D341Med (cell line): Measurements from ENCODE around the gene CXCR3.
"Not testable (repeated sequence)": the region's sequence is repeated elsewhere in the genome, so short reads cannot be mapped to it uniquely, and the experiment has no call there.

Experiments
- DNase-seq: peaks from one replicate; pipeline ENCODE4 v3.0.0; 2012; ENCODE audit warnings: low spot score

The CXCR3 gene

DNA sequence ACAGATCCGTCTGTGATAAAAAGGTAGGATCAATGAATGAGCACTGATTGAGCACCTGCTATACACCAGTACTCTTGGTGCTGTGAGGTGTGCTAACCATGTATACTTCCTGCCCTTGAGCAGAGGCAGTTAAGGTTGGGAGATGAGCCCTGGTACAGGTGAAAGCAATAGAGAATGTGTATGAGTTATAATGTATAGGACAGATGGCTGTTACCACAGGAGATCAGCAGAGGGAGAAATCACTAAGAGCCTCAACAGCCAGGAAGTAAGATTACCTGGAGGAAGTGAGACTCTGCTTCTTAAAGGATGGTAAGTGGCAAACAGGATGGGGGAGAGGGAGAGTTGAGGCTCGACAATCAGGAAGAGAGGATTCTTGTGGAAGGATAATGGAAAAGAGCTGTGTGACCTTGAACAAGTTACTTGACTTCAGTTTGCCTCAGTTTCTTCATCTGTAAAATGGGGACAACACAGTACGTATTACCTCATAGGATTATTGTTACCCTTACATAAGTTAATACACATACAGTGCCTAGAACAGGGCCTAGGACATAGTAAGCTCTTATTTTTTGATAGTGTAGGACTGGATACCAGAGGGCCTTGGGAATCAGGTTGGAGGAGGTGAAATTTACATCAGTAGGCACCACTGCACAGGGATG, 9.1 kb downstream of the CXCR3 start:
- no peak for DNase-seq

DNA sequence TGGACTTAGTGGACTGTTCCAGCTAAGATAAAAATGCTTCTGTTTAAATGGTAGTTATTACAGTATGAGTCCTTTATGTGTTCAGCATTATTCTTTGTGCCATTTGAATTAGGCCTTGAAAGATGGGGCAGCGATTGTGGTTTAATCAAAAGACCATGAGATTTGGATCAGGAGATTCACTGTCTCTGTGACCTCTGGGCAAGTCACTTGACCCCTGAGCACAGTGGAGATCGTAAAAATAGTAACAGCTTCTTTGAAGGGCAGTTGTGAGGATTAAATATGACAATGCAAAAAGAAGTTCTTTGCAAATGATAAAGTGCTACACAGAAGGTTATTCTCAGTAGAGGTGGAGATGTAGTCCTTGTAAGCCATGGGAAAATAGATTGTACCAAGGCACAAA, 10.8 kb downstream of the CXCR3 start:
- no peak for DNase-seq

DNA sequence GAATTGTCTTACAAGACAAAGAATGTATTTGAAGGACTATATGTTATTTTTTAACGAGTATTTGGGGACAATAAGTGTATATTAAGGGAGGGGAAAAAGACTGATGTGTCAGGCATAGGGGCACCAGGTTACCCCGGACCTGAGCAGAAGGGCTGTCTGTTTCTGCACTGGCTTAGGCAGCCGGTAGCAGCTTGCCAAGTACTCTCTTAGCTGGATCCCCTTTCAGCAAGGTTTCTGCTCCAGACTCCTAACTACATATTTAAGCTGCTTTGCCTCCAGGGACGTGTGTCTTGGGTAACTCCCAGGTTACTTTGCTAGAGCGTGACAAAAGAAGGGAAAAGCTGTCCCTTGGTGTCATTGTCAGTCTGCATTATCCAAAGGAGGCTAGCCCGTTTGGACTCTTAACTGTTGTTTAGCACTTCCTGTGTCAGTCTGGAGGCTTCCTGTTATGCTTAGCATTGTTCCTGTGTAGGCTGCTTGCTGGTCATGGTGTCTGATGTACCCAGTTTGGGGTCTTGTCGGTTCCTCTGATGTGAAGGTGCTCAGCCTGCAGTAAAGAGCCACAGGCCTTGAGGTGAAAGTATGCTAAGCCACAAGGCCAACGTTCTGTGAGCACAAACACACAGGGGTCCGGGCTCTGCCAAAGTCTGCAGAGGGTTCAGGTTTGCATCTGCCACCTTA, 11.6 kb downstream of the CXCR3 start:
- peak; percentile 62 for DNase-seq

DNA sequence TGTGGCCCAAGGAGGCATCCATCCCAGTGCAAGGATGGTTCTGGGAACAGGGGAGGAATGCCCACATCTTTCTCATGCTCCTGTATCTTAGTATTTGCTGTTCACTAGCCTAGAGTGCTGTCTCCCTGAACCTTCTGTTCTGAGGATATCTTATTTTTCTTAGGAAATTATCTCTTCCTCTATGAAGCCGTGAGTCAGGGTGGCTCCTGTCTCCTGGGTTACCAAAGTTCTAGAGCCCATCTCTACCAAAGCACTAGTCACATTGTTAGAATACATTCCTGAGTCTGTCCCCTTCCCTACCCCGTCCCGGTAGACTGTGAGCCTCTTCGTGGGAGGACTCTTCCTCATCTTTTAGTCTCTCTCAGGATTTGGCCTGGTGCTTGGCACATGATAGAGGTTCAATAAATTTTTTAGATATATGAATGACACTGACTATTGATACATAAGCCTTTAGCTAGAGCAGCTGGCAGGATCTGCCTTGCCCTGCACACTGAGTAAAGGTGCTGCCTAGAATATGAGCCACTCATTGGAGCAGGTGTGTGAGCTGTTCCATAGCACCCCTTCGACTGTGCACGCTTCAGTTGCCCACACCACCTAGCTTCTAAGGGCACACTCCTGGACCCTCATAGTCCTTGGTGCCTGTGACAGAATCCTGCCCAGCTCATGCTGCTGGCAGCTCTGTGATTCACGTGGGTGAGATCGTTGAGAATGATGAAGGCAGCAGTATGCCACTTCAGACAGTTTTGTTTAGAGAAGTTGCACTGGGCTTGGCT, 13.3 kb downstream of the CXCR3 start:
- DNase-seq: no peak

DNA sequence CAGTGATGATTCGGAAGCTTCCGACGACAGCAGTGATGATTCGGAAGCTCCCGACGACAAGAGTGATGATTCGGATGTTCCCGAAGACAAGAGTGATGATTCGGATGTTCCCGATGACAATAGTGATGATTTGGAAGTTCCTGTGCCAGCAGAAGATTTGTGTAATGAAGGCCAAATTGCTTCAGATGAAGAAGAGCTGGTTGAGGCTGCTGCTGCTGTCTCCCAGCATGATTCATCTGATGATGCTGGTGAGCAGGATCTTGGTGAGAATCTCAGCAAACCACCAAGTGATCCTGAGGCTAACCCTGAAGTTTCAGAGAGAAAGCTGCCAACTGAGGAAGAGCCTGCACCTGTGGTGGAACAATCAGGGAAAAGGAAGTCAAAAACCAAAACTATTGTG, 14.2 kb downstream of the CXCR3 start:
- DNase-seq: no peak

DNA sequence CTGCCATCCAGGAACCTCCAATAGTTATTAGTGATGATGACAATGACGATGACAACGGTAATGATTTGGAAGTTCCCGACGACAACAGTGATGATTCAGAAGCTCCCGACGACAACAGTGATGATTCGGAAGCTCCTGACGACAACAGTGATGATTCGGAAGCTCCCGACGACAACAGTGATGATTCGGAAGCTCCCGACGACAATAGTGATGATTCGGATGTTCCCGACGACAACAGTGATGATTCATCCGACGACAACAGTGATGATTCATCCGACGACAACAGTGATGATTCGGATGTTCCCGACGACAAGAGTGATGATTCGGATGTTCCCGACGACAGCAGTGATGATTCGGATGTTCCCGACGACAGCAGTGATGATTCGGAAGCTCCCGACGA, 14.7 kb downstream of the CXCR3 start:
- no peak for DNase-seq

DNA sequence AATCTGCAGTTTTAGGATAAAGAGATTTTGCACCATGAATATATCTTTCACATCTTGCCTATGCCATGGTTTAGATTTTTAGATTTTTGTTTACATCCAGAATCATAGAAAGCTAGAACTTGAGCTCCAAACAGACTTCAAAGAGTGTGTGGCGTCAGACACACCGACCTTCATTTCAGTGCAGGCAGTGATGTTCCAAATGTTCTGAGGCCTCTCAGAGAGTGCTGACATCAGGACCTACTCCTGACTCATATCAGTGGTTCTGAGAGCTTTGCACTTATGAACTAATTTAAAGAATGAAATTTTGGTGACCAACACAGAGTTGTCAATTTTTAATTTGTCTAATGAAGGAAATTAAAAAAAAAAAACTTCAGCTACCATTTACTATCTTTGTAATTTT, 18.3 kb downstream of the CXCR3 start:
- DNase-seq: no peak

DNA sequence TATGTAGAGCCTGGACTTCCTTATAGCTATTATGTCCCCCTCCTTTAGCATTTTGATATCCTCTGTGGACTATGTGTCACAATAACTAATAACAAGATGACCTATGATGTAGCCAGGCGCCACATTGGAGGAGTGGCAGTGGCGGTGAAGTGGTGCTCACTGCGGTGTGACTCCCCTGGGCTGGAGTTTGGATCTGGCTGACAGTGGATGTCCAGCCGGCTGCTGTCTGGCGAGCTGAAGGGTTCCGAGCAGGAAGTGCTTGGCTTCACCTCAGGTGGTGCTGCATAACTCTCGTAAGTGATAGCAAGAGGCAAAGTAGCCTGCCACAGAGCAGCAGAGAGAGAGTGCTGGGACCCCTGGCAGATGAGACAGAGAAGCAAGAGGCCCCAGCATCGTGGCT, 25.1 kb downstream of the CXCR3 start:
- DNase-seq: not testable (repeated sequence)

DNA sequence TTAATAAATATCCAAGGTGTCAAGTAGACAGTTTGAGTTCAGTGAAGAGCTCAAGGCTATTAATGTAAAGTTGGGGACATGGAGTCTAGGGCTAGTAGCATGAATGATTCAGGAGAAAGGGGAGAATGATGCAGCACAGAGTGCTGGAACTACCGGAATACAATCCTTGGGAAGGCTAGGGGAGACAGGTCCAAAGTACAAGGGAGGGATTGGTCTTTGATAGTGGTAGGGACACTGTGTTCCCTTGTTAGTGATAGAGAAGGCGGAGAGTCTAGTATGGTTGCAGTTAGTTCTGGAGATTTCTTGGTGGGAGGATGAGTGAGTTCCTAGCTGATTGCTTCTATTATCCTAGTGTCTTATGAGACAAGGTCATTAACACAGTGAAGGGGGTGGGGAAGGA, 31.4 kb downstream of the CXCR3 start:
- no peak for DNase-seq

DNA sequence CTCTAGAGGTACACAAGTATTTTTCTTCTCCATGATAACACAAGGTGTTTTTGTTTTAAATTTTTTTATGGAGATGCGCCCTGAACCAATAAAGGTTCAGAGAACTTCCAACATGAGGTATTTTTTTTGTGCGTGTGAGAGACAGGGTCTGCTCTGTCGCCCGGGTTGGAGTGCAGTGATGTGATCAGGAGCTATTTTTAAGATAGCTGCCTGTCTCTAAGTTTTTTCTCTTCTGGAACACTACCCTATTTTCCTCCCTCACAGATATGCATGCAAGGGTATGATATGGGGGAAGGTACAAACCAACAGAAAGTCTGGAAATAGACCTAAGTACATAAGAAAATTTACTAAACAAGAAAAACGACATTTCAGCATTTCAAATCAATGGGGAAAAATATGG, 37.1 kb downstream of the CXCR3 start:
- no peak for DNase-seq

DNA sequence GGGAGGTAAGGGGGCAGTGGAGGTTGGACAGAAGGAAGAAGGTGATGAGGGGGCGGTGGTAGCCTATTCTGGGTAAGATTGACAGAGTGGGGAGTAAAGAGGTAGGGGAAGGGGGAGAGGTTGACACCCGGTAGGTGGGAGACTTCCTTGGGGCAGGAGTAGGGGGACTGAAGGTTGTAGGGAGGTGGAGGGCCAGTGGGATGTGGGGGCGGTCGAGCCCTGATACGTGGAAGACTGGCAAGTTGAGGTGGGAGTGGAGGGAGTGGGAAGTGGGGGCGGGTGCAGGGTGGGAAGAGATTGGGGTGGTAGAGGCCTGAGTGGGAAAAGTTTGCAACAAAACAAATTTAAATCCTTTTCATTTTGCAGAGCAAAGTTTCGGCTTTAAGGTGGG, 38.3 kb downstream of the CXCR3 start:
- no peak for DNase-seq

DNA sequence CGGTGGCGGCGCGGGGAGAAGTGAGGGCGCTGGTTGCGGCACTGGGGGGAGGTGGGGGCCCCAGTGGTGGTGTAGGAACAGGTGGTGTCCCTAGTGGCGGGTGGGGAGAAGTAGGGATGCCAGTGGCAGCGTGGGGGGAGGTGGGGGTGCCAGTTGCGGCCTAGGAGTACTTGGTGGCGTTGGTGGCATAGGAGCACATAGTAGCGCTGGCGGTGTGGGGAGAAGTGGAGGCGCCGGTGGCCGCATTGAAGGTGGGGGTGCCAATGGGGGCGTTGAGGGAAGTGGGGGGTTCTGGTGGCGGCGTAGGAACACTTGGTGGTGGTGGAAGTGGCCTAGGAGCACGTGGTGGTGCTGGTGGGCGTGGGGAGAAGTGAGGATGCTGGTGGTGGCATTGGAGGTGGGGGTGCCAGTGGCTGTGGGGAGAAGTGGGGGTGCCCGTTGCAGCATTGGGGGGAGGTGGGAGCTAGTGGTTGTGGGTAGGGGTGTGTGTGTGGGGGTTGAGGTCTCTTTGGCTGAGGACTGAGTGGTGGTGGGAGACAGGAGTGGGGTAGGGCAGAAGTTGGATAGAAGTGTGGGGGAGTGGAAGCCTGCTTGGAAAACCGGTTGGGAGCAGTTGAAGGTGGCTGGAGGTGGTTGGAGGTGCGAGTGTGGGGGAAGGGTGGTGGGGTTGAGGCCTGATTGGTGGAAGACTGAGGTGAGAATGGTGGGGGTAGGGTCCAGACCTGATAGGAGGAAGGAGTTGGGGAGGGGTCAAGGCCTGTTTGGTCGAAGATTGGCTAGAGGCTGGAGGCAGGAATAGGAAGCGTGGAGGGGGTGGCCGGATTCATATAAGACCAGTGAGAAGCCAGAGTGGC, 38.9 kb downstream of the CXCR3 start:
- no peak for DNase-seq

DNA sequence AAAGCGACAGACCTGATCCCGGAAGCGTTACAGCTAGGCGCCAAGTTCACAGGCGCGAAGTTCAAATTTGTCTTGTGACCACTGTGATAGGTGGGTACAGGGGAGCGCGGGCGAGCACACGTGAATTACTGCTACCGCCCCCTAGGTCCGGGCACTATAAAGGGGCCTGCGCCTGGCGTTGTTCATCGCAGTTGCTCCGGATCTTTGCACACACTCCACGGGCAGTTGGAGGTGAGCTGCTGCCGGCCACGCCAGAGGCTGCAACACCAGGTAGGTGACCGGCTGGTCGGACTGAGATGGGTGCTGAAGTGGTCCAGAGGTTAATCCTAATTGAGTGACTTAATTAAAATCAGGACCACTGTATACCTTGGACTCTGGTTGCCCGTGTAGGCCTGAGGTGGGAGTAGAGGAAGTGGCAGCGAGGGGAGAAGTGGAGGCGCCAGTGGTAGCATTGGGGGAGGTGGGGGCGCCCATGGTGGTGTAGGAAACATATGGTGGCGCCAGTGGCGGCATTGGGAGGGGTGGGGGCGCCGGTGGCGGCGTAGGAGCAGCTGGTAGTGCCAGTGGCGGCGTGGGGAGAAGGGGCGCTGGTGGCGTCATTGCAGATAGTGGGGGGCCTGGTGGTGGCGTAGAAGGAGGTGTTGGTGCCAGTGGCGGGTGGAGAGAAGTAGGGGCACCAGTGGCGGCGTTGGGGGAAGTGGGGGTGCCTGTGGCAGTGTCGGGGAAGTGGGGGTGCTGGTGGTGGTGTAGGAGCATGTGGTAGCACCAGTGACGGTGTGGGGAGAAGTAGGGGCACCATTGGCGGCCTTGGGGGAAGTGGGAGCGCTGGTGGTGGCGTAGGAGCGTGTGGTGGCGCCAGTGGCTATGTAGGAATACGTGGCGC, 39.8 kb downstream of the CXCR3 start, which contains the start of gene GCNA:
Gene GCNA (plus strand): TSS at position 185 of the 883 bp plus-strand sequence. CDS start 2,385 bp downstream, outside the sequence.
- DNase-seq: no peak

DNA sequence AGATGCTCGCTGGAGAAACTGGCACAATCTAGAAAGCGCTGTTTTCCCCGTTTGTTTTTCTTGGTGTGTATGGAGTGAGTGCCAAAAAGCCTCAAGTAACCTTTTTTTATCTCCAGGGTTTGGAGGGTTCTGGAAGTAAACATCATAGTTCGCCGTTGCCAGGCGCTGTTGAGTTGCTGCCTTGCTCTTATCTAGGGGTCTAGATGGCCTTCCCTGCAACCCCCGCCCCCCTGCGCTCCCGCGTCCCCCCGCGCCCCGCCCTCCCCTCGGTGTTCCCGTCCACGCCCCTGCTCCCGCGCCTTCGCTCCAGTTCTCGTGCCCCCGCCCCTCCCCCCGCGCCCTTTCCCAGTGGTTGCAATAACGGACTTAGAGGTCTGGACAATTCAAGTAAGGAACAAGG, 40.6 kb downstream of the CXCR3 start:
- DNase-seq: no peak

DNA sequence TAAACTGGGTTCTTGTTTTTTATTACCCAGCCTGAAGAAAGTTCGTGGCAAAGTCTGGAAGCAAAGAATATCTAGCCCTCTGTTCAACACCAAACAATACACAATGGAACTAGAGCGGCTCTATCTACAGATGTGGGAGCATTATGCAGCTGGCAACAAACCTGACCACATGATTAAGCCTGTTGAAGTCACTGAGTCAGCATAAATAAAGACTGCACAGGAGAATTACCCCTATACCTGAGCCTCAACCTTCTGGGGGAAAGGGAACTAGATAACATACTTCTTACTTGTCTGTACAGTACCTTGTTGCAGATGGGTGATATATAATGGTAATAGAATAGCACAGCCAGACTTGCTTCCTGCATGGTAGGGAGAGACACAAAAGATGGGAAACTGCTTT, 44.7 kb downstream of the CXCR3 start:
- no peak for DNase-seq

DNA sequence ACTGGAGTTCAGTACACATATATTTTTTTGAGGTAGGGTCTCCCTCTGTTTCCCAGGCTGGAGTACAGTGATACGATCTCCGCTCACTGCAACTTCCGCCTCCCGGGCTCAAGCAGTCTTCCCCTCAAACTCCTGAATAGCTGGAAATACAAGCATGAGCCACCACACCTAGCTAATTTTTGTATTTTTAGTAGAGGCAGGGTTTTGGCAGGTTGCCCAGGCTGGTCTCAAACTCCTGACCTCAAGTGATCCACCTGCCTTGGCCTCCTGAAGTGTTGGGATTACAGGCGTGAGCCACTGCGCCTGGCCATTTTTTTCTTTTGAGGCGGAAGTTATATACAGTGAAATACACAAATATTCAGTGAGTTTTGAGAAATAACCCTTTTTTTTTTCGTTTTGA, 46.9 kb downstream of the CXCR3 start:
- not testable (repeated sequence) for DNase-seq
